LNCAP (cell line): ENCODE measurements around the gene CLPTM1L.

Experiments
- TF ChIP-seq, protein P1 (sequence below): fragments of 450-650 bp; IDR thresholded peaks from 2 replicates; pipeline ENCODE4 v1.5.1; 2017; ENCODE audit warnings: mild to moderate bottlenecking

The CLPTM1L gene

DNA sequence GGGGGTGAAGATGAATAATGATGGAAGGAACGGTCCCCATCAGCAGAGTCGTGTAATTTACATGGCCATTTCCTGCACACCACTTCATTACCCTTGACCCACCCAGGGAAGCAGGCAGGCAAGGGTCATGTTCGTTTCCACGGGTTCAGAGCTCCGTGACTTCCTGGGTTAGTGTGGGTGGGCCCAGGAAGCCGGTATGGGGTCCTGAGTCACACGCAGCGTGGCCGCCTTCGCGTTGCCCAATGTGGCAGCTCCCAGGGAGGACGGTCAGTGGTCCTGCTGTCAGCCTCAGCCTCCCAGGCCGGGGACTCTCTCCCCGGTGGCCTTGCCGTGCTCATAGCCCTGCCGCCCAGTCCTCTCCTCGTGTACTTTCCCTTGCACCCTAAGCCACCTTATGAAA is 44.9 kb downstream of the CLPTM1L start:
- TF ChIP-seq, protein P1, sequence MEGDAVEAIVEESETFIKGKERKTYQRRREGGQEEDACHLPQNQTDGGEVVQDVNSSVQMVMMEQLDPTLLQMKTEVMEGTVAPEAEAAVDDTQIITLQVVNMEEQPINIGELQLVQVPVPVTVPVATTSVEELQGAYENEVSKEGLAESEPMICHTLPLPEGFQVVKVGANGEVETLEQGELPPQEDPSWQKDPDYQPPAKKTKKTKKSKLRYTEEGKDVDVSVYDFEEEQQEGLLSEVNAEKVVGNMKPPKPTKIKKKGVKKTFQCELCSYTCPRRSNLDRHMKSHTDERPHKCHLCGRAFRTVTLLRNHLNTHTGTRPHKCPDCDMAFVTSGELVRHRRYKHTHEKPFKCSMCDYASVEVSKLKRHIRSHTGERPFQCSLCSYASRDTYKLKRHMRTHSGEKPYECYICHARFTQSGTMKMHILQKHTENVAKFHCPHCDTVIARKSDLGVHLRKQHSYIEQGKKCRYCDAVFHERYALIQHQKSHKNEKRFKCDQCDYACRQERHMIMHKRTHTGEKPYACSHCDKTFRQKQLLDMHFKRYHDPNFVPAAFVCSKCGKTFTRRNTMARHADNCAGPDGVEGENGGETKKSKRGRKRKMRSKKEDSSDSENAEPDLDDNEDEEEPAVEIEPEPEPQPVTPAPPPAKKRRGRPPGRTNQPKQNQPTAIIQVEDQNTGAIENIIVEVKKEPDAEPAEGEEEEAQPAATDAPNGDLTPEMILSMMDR = no peak

DNA sequence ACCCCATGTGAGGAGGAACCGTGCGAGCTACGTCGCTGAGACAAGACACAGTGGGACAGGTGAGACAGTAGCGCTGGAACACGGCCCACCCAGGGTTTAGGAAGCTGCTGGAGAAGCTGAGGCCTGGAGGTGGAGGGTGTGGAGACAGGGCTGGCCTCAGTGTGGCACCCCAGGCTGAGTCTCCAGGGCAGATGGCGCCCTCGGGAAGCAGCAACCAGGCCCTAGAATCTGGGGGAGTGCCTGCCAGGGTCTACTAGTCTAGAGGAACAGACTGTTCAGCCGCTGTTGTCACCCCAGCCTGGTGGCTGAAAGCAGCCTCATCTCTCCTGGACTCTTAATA is 45.4 kb downstream of the CLPTM1L start:
- TF ChIP-seq, protein P1 = no peak

GRCh38 chr5:1298723-1299510 is 46.0 kb downstream of the CLPTM1L start:
- TF ChIP-seq, protein P1 = no peak

DNA sequence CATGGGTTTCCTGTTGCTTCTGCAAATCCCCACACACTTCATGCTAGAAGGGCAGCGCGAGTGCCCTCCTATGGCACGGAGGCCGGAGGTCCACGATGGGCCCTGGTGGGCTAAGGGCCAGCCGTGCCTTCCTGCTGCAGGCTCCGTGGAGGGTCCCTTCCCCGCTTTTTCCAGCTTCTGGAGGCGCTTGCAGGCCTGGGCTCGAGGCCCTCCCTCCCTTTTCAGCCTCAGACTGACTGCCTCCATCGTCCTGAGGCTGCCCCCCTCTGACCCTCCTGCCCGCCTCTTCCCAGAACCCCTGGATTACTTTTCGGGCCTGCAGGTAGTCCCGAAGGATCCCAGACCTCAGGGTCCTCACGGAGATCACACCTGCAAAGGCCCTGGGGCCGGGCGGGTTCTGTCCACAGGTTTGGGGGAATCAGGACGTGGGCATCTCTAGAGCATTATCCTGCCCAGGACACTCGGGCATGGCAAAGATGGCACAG is 46.8 kb downstream of the CLPTM1L start:
- TF ChIP-seq, protein P1 = no peak

GRCh38 chr5:1297243-1297642 is 47.7 kb downstream of the CLPTM1L start:
- TF ChIP-seq, protein P1 = no peak

GRCh38 chr5:1295650-1296037 is 49.3 kb downstream of the CLPTM1L start:
- TF ChIP-seq, protein P1 = no peak

DNA sequence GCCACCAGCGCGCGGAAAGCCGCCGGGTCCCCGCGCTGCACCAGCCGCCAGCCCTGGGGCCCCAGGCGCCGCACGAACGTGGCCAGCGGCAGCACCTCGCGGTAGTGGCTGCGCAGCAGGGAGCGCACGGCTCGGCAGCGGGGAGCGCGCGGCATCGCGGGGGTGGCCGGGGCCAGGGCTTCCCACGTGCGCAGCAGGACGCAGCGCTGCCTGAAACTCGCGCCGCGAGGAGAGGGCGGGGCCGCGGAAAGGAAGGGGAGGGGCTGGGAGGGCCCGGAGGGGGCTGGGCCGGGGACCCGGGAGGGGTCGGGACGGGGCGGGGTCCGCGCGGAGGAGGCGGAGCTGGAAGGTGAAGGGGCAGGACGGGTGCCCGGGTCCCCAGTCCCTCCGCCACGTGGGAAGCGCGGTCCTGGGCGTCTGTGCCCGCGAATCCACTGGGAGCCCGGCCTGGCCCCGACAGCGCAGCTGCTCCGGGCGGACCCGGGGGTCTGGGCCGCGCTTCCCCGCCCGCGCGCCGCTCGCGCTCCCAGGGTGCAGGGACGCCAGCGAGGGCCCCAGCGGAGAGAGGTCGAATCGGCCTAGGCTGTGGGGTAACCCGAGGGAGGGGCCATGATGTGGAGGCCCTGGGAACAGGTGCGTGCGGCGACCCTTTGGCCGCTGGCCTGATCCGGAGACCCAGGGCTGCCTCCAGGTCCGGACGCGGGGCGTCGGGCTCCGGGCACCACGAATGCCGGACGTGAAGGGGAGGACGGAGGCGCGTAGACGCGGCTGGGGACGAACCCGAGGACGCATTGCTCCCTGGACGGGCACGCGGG is 49.9 kb downstream of the CLPTM1L start, which contains the start of gene TERT:
Gene TERT (minus strand): TSS at position 234 of the 815 bp plus-strand sequence. CDS start 79 bp downstream, at position 155.
- TF ChIP-seq, protein P1 = no peak
